ENCODE results near the gene PPM1A. TPM values are rescaled to one million over a fixed set of nuclear protein-coding genes. Genes with fewer than 3 reads are reported as not detected.

Gene PPM1A
- total and polyA plus RNA-seq, 2 of the 13 experiments (the other 11 are each of a cell fraction or from before 2014, with no cell fraction given): 23.3 to 29.8 TPM

GRCh38 chr14:60229614-60230013 is 19.4 kb upstream of the PPM1A start:
- no TSS peak for BruUV-seq (replicated peaks)
- no peaks in the 10 kb centered on the region for H4K20me1 ChIP-seq (ENCODE audit: insufficient read depth, low read length)
- ChIA-PET CTCF (ENCODE audit: low intra/inter-chr PET ratio, low total read pairs) (no interaction called here), POLR2A (no interaction called here)
- no peak for FAIRE-seq
- intact Hi-C loops (cut with micrococcal nuclease; ENCODE audit: unreplicated experiment): no loop called here
- DNase-seq (ENCODE audit: low spot score): no peak
- peaks cover 13% of the 10 kb centered on the region; the same call in 1 of the 2 replicates for H3K4me1 ChIP-seq (ENCODE audit: insufficient read depth, low read length)
- H3K9ac ChIP-seq (ENCODE audit: insufficient read depth, low read depth, low read length): no peak overlapping the region
- H3K4me3 ChIP-seq (replicated peaks in 1 of 3; ENCODE audit: insufficient read depth in 1 of 3, low read depth in 2 of 3, low read length in 3 of 3): no peak overlapping the region
- H3K36me3 ChIP-seq (replicated peaks in 1 of 2; ENCODE audit: control insufficient read depth in 1 of 2, insufficient read depth in 2 of 2, low read length in 2 of 2): no peaks in the 10 kb centered on the region
- no peak overlapping the region for H3K27ac ChIP-seq (ENCODE audit: extremely low read length, insufficient read depth, low read length)
- no peak overlapping the region for H3K4me2 ChIP-seq (ENCODE audit: low read depth, low read length)
- ATAC-seq: no peak
- H3K9me3 ChIP-seq (ENCODE audit: low read length): 0 out of 2 replicates have a peak, but pooled peaks cover 11% of the 10 kb centered on the region
- 0 out of 5 replicates have a peak, but pooled peaks cover 0 to 1% of the 10 kb centered on the region in 2 experiments for H3K27me3 ChIP-seq (ENCODE audit: control insufficient read depth in 1 of 2, insufficient read depth in 2 of 2, low read length in 2 of 2)
- TF ChIP-seq NFE2L2 (IDR thresholded peaks at IDR 0.05; ENCODE audit: low read length): peak; percentile 65
- no peak for TF ChIP-seq FOXJ3 (CRISPR knock-in tag; IDR thresholded peaks at IDR 0.05; ENCODE audit: borderline replicate concordance)
- H3K79me2 ChIP-seq (ENCODE audit: insufficient read depth, low read length): no peaks in the 10 kb centered on the region
- H2AFZ ChIP-seq (ENCODE audit: low read length): no peak overlapping the region
- in situ Hi-C loops (cut with HindIII; ENCODE audit: extremely low pct_ligation_motif_present, low pct_unique_long_range_greater_than_20kb): no loop called here

GRCh38 chr14:60232185-60232584 is 16.8 kb upstream of the PPM1A start:
- no peak overlapping the region for H2AFZ ChIP-seq (ENCODE audit: low read length)
- TF ChIP-seq ZNF17 (CRISPR knock-in tag; IDR thresholded peaks at IDR 0.05) (no peak), ZNF317 (CRISPR knock-in tag; IDR thresholded peaks at IDR 0.05) (peak; percentile 82; the same call in 1 of the 2 replicates)
- H3K9ac ChIP-seq (ENCODE audit: insufficient read depth, low read depth, low read length): no peak overlapping the region
- CTCF ChIA-PET (ENCODE audit: low intra/inter-chr PET ratio, low total read pairs): no interaction called here
- WGBS (ENCODE audit: low lambda C conversion rate): 9% methylated on average over 1 of the region's 1 CpG
- FAIRE-seq (no peak), ATAC-seq (no peak), DNase-seq (ENCODE audit: low spot score) (no peak)
- intact Hi-C loops (cut with micrococcal nuclease; ENCODE audit: unreplicated experiment): no loop called here
- no peaks in the 10 kb centered on the region for H4K20me1 ChIP-seq (ENCODE audit: insufficient read depth, low read length)
- no peak overlapping the region for H3K4me2 ChIP-seq (ENCODE audit: low read depth, low read length)
- no TSS peak for BruUV-seq (replicated peaks)
- no peaks in the 10 kb centered on the region for H3K79me2 ChIP-seq (ENCODE audit: insufficient read depth, low read length)
- POLR2A ChIA-PET: no interaction called here
- in situ Hi-C loops (cut with HindIII; ENCODE audit: extremely low pct_ligation_motif_present, low pct_unique_long_range_greater_than_20kb): no loop called here
- no peak overlapping the region for H3K27ac ChIP-seq (ENCODE audit: extremely low read length, insufficient read depth, low read length)
- no peaks in the 10 kb centered on the region for H3K36me3 ChIP-seq (replicated peaks in 1 of 2; ENCODE audit: control insufficient read depth in 1 of 2, insufficient read depth in 2 of 2, low read length in 2 of 2)
- H3K27me3 ChIP-seq (ENCODE audit: control insufficient read depth in 1 of 2, insufficient read depth in 2 of 2, low read length in 2 of 2): 0 out of 5 replicates have a peak, but pooled peaks cover 0 to 1% of the 10 kb centered on the region in 2 experiments
- H3K4me3 ChIP-seq (replicated peaks in 1 of 3; ENCODE audit: insufficient read depth in 1 of 3, low read depth in 2 of 3, low read length in 3 of 3): no peak overlapping the region
- H3K4me1 ChIP-seq (ENCODE audit: insufficient read depth, low read length): peaks cover 13% of the 10 kb centered on the region; the same call in 1 of the 2 replicates
- 0 out of 2 replicates have a peak, but pooled peaks cover 11% of the 10 kb centered on the region for H3K9me3 ChIP-seq (ENCODE audit: low read length)
